Ovary (tissue), 3 donors: ENCODE results near the gene OPRL1.

Source experiments
- EP300 ChIP-seq: sonication (generic); formaldehyde crosslinking; IDR thresholded peaks from one replicate; pipeline ENCODE4 v1.6.1; 2017; ENCODE audit warnings: antibody characterized with exemption
- TF ChIP-seq, protein P1 (sequence below), 3 donors: fragments of 450-650 bp in 2 of 3; fragments of 200-600 bp in 1 of 3; IDR thresholded peaks; one replicate each; pipeline versions ENCODE4 v1.5.1 to v1.8.0; 2016 to 2022; ENCODE audit warnings: antibody characterized with exemption in 3 of 3, mild to moderate bottlenecking in 1 of 3
- donor health status: DM: no; HTN: no; CAD: no.

DNA sequence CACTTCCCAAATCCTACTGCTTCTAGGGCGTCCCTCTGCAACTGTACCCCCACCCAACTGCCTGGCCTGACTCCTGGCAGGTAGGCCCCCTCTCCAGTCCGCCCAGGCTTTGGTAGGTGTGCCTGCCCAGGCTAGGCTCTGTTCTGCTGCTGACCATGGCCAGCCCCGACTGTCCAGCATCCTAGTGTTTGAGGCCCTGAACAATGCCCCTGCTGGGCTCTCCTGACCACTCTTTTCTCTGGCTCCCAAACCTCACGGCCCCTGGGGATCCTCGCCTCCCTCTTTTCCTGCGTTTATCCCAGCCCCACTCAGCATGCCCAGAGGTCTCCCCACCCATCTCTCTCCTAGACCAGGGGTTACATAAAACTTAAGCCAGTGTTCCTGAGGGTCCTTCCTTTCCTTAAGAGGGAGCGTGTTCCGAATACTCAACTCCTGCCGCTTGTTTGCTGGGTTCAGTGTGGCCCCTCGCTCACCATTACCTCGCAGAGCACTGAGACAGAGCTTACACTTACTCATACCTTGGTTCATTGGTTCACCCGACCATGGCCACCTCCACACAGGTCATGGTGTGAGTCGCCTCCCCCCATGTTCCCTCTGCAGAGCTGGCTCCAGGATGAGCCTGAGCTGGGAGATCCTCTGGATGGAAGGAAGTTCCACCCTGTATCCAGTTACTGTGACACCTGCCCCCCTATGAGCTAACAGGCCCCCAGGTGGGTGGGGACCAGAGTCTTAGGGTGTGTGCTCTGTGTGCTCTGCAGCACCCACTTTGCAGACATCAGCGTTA, 63.3 kb downstream of the OPRL1 start:
- no peak for TF ChIP-seq EP300
- TF ChIP-seq, protein P1, sequence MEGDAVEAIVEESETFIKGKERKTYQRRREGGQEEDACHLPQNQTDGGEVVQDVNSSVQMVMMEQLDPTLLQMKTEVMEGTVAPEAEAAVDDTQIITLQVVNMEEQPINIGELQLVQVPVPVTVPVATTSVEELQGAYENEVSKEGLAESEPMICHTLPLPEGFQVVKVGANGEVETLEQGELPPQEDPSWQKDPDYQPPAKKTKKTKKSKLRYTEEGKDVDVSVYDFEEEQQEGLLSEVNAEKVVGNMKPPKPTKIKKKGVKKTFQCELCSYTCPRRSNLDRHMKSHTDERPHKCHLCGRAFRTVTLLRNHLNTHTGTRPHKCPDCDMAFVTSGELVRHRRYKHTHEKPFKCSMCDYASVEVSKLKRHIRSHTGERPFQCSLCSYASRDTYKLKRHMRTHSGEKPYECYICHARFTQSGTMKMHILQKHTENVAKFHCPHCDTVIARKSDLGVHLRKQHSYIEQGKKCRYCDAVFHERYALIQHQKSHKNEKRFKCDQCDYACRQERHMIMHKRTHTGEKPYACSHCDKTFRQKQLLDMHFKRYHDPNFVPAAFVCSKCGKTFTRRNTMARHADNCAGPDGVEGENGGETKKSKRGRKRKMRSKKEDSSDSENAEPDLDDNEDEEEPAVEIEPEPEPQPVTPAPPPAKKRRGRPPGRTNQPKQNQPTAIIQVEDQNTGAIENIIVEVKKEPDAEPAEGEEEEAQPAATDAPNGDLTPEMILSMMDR (IDR thresholded peaks at IDR 0.05): no peak
